Adrenal gland (tissue), 5 donors: Measurements from ENCODE around the gene RHNO1.

ENCODE experiments used
- POLR2A ChIP-seq, 2 donors: fragments of 450-650 bp; IDR thresholded peaks; one replicate each; pipeline ENCODE4 v1.6.1; 2017; ENCODE audit warnings: antibody characterized with exemption in 2 of 2, mild to moderate bottlenecking in 2 of 2, moderate library complexity in 1 of 2
- TF ChIP-seq, protein P1 (sequence below), 6 experiments: fragments of 450-650 bp in 4 of 6; fragments of 200-600 bp in 2 of 6; sonication (generic) in 1 of 6; IDR thresholded peaks; 1 replicate in 5 of 6; 2 replicates in 1 of 6; pipeline versions ENCODE4 v1.5.1 to v1.8.0; 2016 to 2021; ENCODE audit warnings: antibody characterized with exemption in 6 of 6, mild to moderate bottlenecking in 2 of 6, moderate library complexity in 1 of 6
- donor health status: DM: no; HTN: no; CAD: no.

DNA sequence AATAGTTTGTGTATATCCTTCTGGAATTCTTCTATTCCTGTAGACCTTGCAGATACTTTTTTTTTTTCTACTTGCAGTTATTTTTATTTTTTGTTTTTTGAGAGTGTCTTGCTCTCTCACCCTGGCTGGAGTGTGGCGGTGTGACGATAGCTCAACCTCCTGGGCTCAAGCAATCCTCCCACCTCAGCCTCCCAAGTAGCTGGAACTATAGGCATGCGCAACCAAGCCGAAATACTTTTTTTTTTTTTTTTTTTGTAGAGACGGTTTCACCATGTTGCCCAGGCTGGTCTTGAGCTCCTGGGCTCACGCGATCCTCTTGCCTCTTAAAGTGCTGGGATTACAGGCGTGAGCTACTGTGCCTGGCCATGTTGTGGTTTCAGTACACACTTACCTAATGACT is 23.6 kb downstream of the RHNO1 start:
- TF ChIP-seq, protein P1, sequence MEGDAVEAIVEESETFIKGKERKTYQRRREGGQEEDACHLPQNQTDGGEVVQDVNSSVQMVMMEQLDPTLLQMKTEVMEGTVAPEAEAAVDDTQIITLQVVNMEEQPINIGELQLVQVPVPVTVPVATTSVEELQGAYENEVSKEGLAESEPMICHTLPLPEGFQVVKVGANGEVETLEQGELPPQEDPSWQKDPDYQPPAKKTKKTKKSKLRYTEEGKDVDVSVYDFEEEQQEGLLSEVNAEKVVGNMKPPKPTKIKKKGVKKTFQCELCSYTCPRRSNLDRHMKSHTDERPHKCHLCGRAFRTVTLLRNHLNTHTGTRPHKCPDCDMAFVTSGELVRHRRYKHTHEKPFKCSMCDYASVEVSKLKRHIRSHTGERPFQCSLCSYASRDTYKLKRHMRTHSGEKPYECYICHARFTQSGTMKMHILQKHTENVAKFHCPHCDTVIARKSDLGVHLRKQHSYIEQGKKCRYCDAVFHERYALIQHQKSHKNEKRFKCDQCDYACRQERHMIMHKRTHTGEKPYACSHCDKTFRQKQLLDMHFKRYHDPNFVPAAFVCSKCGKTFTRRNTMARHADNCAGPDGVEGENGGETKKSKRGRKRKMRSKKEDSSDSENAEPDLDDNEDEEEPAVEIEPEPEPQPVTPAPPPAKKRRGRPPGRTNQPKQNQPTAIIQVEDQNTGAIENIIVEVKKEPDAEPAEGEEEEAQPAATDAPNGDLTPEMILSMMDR (IDR thresholded peaks at IDR 0.05) = no peak
- no peak for TF ChIP-seq POLR2A (IDR thresholded peaks at IDR 0.05)
